WTC11 (cell line): Measurements from ENCODE around the gene UBXN6. TPM values are rescaled to one million over a fixed set of nuclear protein-coding genes. Genes with fewer than 3 reads are reported as not detected.
A peak's percentile ranks its signal among the peaks of the same experiment; 100 is the strongest.

ENCODE experiments used
- ATAC-seq: fragments of 200-7000 bp; cut with Tn5 transposase; 2 replicates; pipeline ENCODE4 v1.10.0; 2021; ENCODE audit warnings: mild to moderate bottlenecking, moderate library complexity
- CTCF ChIA-PET: fragments of 300-600 bp; sonication (Branson Sonifier 250); formaldehyde crosslinking; loops from one replicate; lab custom pipeline; 2021; ENCODE audit warnings: antibody characterized with exemption; lab: Charles Lee
- POLR2A ChIA-PET: fragments of 350-600 bp; sonication (Branson Sonifier 250); formaldehyde crosslinking; loops from one replicate; lab custom pipeline; 2021; ENCODE audit warnings: antibody characterized with exemption; lab: Charles Lee
- DNase-seq: peaks from one replicate; pipeline ENCODE4 v3.0.0; 2021; ENCODE audit warnings: low spot score
- H3K27ac Mint-ChIP-seq: 2 replicates; pipeline ENCODE4 v1.8.0; 2021; ENCODE audit warnings: mixed read lengths
- H3K27me3 Mint-ChIP-seq: 2 replicates; pipeline ENCODE4 v1.8.0; 2021; ENCODE audit warnings: low read depth, mild to moderate bottlenecking, moderate library complexity, mixed read lengths
- H3K36me3 Mint-ChIP-seq: 2 replicates; pipeline ENCODE4 v1.8.0; 2021; ENCODE audit warnings: mixed read lengths
- H3K4me1 Mint-ChIP-seq: 2 replicates; pipeline ENCODE4 v1.8.0; 2022; ENCODE audit warnings: mixed read lengths
- H3K4me3 Mint-ChIP-seq: 2 replicates; pipeline ENCODE4 v1.8.0; 2021; ENCODE audit warnings: mild to moderate bottlenecking, moderate library complexity, mixed read lengths
- H3K9me3 Mint-ChIP-seq: 2 replicates; pipeline ENCODE4 v1.8.0; 2021; ENCODE audit warnings: mixed read lengths
- ATF1 ChIP-seq: sonication (generic); formaldehyde crosslinking; IDR thresholded peaks from 2 replicates; pipeline ENCODE4 v1.8.1; 2023; ENCODE audit warnings: mild to moderate bottlenecking, moderate library complexity, missing genetic modification reagents
- FOXP1 ChIP-seq: sonication (generic); formaldehyde crosslinking; IDR thresholded peaks from 2 replicates; pipeline ENCODE4 v1.8.0; 2022; ENCODE audit warnings: missing genetic modification reagents, mild to moderate bottlenecking, moderate library complexity, borderline replicate concordance
- GTF2I ChIP-seq: fragments of 250-450 bp; sonication (Bioruptor Pico); conservative IDR thresholded peaks from 2 replicates; pipeline ENCODE4 v1.4.0; 2021; ENCODE audit warnings: mild to moderate bottlenecking
- JUN ChIP-seq: sonication (generic); formaldehyde crosslinking; IDR thresholded peaks from 2 replicates; pipeline ENCODE4 v1.8.0; 2023; ENCODE audit warnings: mild to moderate bottlenecking, missing genetic modification reagents
- MYBL2 ChIP-seq: sonication (generic); formaldehyde crosslinking; IDR thresholded peaks from 2 replicates; pipeline ENCODE4 v1.8.1; 2023; ENCODE audit warnings: mild to moderate bottlenecking, moderate library complexity, missing genetic modification reagents
- NFYB ChIP-seq: sonication (generic); formaldehyde crosslinking; conservative IDR thresholded peaks from 2 replicates; pipeline ENCODE4 v1.8.0; 2022; ENCODE audit warnings: low read depth, missing genetic modification reagents
- NR2C2 ChIP-seq: sonication (generic); formaldehyde crosslinking; IDR thresholded peaks from 2 replicates; pipeline ENCODE4 v1.8.0; 2022; ENCODE audit warnings: mild to moderate bottlenecking, missing genetic modification reagents
- PRRX2 ChIP-seq: fragments of 250-450 bp; sonication (Bioruptor Pico); IDR thresholded peaks from 2 replicates; pipeline ENCODE4 v1.8.0; 2021; ENCODE audit warnings: mild to moderate bottlenecking
- TEAD1 ChIP-seq: sonication (generic); formaldehyde crosslinking; IDR thresholded peaks from 2 replicates; pipeline ENCODE4 v1.8.0; 2022; ENCODE audit warnings: mild to moderate bottlenecking, missing genetic modification reagents
- ZBTB21 ChIP-seq: sonication (generic); formaldehyde crosslinking; IDR thresholded peaks from 2 replicates; pipeline ENCODE4 v1.8.1; 2023; ENCODE audit warnings: mild to moderate bottlenecking, missing genetic modification reagents, borderline replicate concordance
- ZNF219 ChIP-seq: sonication (generic); formaldehyde crosslinking; IDR thresholded peaks from 2 replicates; pipeline ENCODE4 v1.8.0; 2023; ENCODE audit warnings: missing genetic modification reagents, mild to moderate bottlenecking, borderline replicate concordance
- total RNA-seq: library from RNA; stranded (reverse); gene quantifications from 3 replicates; pipeline ENCODE4 v1.2.3, GENCODE V29; 2021
- TF ChIP-seq, protein P1 (sequence below): fragments of 250-450 bp; sonication (Bioruptor Pico); IDR thresholded peaks from 2 replicates; pipeline ENCODE4 v1.9.0; 2021; ENCODE audit warnings: moderate library complexity, mild to moderate bottlenecking, inconsistent platforms, borderline replicate concordance
- TF ChIP-seq, protein P2 (sequence below): sonication (generic); formaldehyde crosslinking; IDR thresholded peaks from 2 replicates; pipeline ENCODE4 v1.8.0; 2023; ENCODE audit warnings: missing genetic modification reagents, mild to moderate bottlenecking, borderline replicate concordance
- TF ChIP-seq, protein P3 (sequence below): sonication (generic); formaldehyde crosslinking; IDR thresholded peaks from 2 replicates; pipeline ENCODE4 v1.8.1; 2022; ENCODE audit warnings: missing genetic modification reagents, borderline replicate concordance
- TF ChIP-seq, protein P4 (sequence below): fragments of 250-450 bp; sonication (Bioruptor Pico); IDR thresholded peaks from 2 replicates; pipeline ENCODE4 v1.9.0; 2021; ENCODE audit warnings: mild to moderate bottlenecking
- TF ChIP-seq, protein P5 (sequence below): sonication (generic); formaldehyde crosslinking; IDR thresholded peaks from 2 replicates; pipeline ENCODE4 v1.8.1; 2023; ENCODE audit warnings: mild to moderate bottlenecking, missing genetic modification reagents, borderline replicate concordance

UBXN6 gene
- total RNA-seq, 1 experiment from 2014 or later, result 34.8 TPM

DNA sequence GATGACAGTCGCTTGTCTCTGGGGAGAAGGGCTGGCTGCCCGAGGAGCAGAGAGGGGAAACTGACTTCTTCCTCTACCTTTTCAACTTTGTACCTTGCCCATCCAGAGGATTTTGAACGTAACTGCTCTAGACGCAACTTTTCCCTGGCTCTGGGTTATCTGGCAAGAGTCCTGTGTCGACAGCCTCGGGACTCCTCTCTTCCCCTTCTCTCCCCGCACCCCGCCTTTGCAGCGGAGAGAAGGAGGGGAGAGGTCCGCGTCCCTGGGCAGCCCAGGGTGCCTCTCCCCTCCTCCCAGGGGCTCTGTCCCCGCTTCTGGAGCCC, 57.8 kb downstream of the UBXN6 start:
- TF ChIP-seq NFYB (CRISPR knock-in tag) (no peak), ATF1 (no peak), PRRX2 (no peak), ZBTB21 (CRISPR knock-in tag) (no peak), JUN (CRISPR knock-in tag) (no peak)
- TF ChIP-seq, protein P1, sequence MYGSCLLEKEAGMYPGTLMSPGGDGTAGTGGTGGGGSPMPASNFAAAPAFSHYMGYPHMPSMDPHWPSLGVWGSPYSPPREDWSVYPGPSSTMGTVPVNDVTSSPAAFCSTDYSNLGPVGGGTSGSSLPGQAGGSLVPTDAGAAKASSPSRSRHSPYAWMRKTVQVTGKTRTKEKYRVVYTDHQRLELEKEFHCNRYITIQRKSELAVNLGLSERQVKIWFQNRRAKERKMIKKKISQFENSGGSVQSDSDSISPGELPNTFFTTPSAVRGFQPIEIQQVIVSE (CRISPR knock-in tag), result no peak
- TF ChIP-seq, protein P2, sequence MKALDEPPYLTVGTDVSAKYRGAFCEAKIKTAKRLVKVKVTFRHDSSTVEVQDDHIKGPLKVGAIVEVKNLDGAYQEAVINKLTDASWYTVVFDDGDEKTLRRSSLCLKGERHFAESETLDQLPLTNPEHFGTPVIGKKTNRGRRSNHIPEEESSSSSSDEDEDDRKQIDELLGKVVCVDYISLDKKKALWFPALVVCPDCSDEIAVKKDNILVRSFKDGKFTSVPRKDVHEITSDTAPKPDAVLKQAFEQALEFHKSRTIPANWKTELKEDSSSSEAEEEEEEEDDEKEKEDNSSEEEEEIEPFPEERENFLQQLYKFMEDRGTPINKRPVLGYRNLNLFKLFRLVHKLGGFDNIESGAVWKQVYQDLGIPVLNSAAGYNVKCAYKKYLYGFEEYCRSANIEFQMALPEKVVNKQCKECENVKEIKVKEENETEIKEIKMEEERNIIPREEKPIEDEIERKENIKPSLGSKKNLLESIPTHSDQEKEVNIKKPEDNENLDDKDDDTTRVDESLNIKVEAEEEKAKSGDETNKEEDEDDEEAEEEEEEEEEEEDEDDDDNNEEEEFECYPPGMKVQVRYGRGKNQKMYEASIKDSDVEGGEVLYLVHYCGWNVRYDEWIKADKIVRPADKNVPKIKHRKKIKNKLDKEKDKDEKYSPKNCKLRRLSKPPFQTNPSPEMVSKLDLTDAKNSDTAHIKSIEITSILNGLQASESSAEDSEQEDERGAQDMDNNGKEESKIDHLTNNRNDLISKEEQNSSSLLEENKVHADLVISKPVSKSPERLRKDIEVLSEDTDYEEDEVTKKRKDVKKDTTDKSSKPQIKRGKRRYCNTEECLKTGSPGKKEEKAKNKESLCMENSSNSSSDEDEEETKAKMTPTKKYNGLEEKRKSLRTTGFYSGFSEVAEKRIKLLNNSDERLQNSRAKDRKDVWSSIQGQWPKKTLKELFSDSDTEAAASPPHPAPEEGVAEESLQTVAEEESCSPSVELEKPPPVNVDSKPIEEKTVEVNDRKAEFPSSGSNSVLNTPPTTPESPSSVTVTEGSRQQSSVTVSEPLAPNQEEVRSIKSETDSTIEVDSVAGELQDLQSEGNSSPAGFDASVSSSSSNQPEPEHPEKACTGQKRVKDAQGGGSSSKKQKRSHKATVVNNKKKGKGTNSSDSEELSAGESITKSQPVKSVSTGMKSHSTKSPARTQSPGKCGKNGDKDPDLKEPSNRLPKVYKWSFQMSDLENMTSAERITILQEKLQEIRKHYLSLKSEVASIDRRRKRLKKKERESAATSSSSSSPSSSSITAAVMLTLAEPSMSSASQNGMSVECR, result 0 out of 2 replicates have a peak, but pooled peaks have one; percentile 24
- Mint-ChIP-seq H3K27ac (no peak overlapping the region; the same call in 1 of the 2 replicates), H3K9me3 (no peaks in the 10 kb centered on the region), H3K4me1 (peaks cover 33% of the 10 kb centered on the region), H3K36me3 (peaks cover 18% of the 10 kb centered on the region), H3K4me3 (peak overlapping the region; percentile 85), H3K27me3 (no peaks in the 10 kb centered on the region)
- CTCF ChIA-PET, result interaction anchor here (0.5 to 1.7 kb wide), 26 partner anchors 10 to 198 kb away, joined by 3 to 46 read pairs (median 4); partner anchors contain the start of genes HDGFL2 and MPND
- no peak for DNase-seq
- ATAC-seq, result no peak
- POLR2A ChIA-PET, result interaction anchor here (0.6 to 1.0 kb wide), 2 partner anchors 9 to 57 kb away, joined by 3 read pairs; partner anchors contain the start of gene MPND

DNA sequence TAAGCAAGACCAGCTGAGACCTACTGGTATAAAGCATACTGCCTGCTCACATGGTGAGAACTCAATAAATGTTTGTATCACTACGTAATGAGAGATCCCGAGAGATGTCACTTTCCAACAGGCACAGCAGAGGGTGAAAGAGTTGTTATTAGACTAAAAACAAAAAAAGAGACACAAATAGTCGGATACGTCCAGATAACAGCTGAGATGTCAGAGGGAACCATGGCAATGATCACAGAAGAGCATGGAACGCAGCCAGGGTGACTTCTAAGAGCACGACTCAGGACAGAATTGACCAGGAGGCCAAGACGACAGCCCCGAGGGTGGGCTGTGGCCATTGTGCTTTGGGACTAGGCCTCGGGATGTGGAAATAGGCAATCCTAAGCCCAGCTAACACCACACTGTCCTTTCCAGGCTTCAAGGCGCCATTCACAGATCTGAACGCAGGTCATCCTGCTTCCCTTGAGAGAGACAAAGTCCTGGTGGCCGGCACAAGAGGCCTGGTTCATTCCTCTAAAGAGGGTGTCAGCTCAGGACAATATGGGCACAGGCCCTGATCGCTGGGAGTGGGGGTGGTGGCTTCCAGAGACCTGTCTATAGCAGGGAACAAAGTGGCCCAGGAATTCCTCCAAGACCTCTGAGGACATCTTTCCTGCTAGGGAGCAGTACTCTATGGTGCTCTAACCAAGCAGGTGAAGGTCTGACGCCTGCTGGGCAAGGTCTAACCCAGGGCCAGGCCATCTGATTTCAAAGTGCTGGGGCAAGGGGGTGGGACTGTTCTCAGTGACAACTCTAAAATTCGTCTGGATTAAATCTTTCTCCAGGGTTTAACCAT, 60.4 kb downstream of the UBXN6 start:
- ChIA-PET POLR2A (no interaction called here), CTCF (interaction anchor here (1.4 to 2.7 kb wide), 2 partner anchors 22 to 130 kb away, joined by 5 to 6 read pairs; no protein-coding TSS in a partner anchor)
- Mint-ChIP-seq H3K4me3 (no peak overlapping the region), H3K27me3 (no peaks in the 10 kb centered on the region), H3K4me1 (peaks cover 23% of the 10 kb centered on the region), H3K27ac (no peak overlapping the region), H3K36me3 (peaks cover 14% of the 10 kb centered on the region), H3K9me3 (no peaks in the 10 kb centered on the region)
- no peak for ATAC-seq
- TF ChIP-seq MYBL2 (CRISPR knock-in tag) (no peak), FOXP1 (CRISPR knock-in tag) (no peak), NR2C2 (CRISPR knock-in tag) (no peak), GTF2I (CRISPR knock-in tag) (no peak), ZNF219 (CRISPR knock-in tag) (no peak), TEAD1 (CRISPR knock-in tag) (no peak)
- TF ChIP-seq, protein P3, sequence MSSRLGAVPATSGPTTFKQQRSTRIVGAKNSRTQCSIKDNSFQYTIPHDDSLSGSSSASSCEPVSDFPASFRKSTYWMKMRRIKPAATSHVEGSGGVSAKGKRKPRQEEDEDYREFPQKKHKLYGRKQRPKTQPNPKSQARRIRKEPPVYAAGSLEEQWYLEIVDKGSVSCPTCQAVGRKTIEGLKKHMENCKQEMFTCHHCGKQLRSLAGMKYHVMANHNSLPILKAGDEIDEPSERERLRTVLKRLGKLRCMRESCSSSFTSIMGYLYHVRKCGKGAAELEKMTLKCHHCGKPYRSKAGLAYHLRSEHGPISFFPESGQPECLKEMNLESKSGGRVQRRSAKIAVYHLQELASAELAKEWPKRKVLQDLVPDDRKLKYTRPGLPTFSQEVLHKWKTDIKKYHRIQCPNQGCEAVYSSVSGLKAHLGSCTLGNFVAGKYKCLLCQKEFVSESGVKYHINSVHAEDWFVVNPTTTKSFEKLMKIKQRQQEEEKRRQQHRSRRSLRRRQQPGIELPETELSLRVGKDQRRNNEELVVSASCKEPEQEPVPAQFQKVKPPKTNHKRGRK (CRISPR knock-in tag), result no peak
- TF ChIP-seq, protein P4, sequence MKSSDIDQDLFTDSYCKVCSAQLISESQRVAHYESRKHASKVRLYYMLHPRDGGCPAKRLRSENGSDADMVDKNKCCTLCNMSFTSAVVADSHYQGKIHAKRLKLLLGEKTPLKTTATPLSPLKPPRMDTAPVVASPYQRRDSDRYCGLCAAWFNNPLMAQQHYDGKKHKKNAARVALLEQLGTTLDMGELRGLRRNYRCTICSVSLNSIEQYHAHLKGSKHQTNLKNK (CRISPR knock-in tag), result no peak
- TF ChIP-seq, protein P5, sequence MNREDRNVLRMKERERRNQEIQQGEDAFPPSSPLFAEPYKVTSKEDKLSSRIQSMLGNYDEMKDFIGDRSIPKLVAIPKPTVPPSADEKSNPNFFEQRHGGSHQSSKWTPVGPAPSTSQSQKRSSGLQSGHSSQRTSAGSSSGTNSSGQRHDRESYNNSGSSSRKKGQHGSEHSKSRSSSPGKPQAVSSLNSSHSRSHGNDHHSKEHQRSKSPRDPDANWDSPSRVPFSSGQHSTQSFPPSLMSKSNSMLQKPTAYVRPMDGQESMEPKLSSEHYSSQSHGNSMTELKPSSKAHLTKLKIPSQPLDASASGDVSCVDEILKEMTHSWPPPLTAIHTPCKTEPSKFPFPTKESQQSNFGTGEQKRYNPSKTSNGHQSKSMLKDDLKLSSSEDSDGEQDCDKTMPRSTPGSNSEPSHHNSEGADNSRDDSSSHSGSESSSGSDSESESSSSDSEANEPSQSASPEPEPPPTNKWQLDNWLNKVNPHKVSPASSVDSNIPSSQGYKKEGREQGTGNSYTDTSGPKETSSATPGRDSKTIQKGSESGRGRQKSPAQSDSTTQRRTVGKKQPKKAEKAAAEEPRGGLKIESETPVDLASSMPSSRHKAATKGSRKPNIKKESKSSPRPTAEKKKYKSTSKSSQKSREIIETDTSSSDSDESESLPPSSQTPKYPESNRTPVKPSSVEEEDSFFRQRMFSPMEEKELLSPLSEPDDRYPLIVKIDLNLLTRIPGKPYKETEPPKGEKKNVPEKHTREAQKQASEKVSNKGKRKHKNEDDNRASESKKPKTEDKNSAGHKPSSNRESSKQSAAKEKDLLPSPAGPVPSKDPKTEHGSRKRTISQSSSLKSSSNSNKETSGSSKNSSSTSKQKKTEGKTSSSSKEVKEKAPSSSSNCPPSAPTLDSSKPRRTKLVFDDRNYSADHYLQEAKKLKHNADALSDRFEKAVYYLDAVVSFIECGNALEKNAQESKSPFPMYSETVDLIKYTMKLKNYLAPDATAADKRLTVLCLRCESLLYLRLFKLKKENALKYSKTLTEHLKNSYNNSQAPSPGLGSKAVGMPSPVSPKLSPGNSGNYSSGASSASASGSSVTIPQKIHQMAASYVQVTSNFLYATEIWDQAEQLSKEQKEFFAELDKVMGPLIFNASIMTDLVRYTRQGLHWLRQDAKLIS, result no peak
- TF ChIP-seq, all 79 proteins: peak for 0
- no peak for DNase-seq
